Left colon (tissue), 2 donors: ENCODE measurements around the gene KCNJ15. TPM values are rescaled to one million over a fixed set of nuclear protein-coding genes. Genes with fewer than 3 reads are reported as not detected.

Experiments used
- ATAC-seq: fragments of 200-7000 bp; cut with Tn5 transposase; one replicate; pipeline ENCODE4 v1.9.1; 2020; ENCODE audit warnings: mild to moderate bottlenecking, moderate library complexity
- DNase-seq, 2 donors: peaks; one replicate each; pipeline ENCODE4 v3.0.0-alpha.2; 2020
- intact Hi-C, 2 donors: fragments of 100-400 bp; cut with DNase I in 1 of 2; cut with micrococcal nuclease in 1 of 2; formaldehyde crosslinking; loops; one replicate each; pipeline versions ENCODE4 v1.11.2 to v1.14.0; 2022; cut with DNase I, micrococcal nuclease
- total RNA-seq, 2 donors: library from RNA; stranded (reverse); fragmentation: NEBNext Ultra II Directional; extraction: Animal tissue kit (Norgen Biotek cat#: 25700); gene quantifications; one replicate each; pipeline ENCODE4 v1.2.1, GENCODE V29; 2021
- donor health status: DM: no; HTN: no; CAD: no.
- donor health status: DM: yes; HTN: yes; CAD: no.

KCNJ15 gene
- total RNA-seq, 2 donors from 2014 or later, result 0.21 TPM; not detected in 1

DNA sequence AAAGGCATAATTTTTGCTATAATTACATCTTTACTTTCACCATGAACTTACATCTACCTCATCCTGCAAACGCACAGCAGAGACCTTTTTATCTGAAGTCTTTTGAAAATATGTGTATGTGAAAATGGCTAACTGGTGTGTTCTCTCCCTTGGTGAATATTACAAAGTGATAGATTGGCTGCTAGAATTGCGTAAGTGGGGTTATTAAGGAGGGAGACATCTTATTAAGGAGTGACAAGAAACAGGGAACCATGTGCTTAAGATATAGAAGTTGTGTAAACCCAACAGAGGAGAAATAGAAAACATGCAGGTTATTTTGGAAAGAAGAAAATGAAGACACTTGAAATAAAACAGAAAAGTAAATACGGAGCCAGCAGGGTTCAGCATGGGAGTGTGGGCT lies 7.8 kb downstream of the KCNJ15 start:
- ATAC-seq (no peak), DNase-seq (no peak)
- intact Hi-C loops, result no loop called here

DNA sequence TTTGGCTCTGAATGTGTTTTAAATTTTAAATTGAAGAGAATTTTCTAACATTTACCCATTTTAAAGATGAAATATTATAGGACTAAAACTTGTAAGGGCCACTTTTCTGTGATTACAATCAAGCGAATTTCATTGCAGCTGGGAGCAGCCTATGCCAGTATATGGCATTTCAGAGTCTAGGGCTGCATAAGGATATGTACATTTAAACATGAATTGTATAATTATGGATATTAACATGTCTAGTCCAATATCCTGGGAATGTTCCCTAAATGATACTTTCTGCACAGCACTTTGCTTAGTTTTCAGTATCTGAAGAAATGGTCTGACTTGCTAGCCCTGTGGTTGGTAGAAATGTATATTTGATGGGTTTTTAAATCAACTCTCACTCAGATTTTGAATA lies 8.4 kb downstream of the KCNJ15 start:
- ATAC-seq (no peak), DNase-seq (no peak)
- intact Hi-C loops, result no loop called here

DNA sequence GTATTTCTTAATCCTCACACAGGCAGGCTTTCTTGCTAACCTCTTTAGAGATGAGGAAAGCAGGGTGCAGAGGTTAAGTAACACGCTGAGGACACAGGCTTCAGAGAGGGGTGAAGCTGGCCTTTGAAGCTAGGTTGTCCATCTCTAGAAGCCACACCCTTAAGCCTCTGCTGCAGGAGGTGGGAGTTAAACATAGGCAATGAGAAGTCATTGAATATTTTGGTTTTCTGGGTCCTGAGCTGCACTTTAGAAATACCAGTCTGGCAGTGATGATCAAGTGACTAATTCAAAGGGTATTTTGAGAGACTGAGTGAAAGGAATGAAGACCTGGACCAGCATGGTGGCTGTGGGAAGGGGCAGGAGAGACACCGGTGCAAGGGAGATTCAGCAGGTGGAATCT lies 9.9 kb downstream of the KCNJ15 start:
- no peak for ATAC-seq
- intact Hi-C loops, result no loop called here
- no peak for DNase-seq

DNA sequence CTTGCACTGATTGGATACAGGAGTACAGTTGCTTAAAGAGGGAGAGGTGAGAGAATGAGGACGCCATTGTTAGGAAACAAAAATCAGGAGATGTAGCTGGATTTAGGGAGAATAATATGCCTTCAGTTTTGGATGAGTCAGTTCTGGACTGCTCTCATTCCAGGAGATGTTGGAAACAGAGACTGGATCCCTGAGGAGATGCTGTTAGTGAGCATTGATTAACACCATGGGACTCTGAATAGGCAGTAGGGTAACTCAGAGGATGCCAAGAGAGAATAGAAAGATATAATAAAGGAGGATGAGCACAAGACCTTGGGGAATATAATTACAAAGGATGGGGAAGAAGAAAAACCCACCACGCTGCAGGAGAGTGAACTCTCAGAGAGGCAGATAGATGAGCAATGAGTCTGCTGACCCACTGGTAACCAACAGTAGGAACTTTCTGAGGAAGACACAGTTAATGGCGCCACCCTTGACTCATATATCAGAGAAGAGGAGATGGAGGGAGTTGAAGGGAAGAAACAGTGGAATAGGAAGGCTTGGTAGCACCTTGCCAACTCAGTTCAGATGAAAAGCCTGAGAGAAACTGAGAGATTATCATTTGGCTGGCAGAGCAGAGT lies 10.5 kb downstream of the KCNJ15 start:
- DNase-seq (no peak), ATAC-seq (no peak)
- intact Hi-C loops, result no loop called here

DNA sequence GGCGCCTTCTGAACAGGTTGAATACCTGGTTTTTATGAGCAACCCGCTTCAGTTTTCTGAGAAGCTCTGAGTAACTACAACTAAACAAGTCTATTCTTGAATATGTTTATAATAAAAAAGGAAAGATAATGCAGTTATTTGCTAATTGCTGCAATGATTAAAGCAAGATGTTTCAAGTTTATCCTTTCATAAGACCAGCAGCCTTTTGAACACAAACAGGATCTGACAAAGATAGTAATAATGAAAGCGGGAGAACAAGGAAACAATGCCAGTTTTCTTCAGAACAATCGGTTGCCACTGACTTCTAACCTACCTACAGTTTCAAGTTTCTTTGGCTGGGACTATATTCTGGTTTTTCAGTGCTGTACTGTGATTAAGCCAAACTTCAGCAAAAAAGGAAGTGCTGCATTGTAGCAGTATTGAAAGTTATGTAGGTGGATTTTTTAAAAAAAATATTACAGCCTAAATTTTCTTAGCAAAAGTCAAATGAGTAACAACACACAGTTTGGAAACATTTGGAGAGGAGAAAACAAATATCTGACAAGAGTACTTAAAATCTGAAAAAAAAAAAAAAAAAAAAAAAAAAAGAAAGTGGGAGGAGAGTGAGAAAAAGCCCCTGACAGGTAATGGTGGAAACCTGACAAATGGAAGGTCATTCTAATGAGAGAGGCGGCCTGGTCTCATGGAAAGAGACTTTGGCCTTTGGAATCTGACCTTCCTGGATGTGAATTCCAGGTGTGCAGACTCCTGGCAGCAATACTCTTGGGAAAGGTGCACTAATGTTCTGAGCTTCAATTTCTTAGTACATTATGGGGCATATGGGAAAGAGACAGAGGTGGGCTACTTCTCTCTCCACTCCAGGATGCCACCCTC lies 11.4 kb downstream of the KCNJ15 start:
- ATAC-seq (peak; percentile 97), DNase-seq (no peak)
- intact Hi-C loops, result no loop called here

DNA sequence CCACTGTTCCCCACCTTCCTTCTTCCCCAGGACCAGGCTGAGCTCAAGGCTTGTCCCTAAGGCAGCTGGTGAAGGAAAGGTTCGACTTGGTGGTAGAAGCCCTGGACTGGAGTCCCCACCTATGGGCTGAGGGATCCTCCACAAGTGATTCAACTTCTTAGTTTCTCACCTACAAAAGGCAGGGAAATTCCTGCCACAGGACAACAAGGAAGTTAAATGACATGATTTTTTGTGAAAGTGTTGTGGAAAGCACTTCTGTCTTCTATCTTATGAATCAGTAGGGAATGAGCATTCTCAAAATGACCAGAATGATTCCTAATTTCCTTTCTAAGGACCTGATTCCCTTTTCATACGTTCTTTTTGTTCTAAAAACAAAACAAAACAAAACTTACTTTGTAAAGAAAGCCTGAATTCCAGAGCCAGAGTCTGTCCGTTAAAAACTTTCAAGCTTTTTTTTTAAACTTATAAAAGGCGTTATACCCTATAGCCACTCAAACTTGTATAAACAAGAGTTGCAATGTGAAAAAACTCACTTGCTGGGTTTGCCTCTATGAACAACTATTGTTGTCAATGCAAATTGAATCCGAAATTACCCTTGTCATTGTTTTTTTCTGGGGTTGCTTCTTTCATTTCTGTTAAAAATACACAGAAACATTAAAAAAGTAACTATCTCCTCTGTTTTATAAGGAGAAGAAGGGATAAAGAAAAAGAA lies 12.2 kb downstream of the KCNJ15 start:
- no peak for DNase-seq
- peak; percentile 11 for ATAC-seq
- intact Hi-C loops, result no loop called here

DNA sequence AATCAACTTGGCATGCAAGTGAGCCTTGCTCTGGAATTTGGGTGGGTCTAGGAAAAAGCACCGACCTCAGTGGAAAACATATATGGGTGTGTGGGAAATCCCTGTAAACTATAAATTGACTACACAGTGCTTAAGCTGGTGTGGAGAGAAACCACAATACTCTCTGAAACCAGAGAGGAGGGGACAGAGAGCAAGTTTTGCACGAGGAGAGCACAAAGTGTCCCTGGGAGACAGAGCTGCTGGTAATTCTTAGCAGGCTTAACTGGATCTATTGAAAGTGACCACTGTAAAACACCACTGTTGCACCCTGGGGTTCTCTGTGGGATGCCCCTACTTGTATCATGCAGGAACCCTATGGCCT lies 12.8 kb downstream of the KCNJ15 start:
- DNase-seq, result no peak
- ATAC-seq, result no peak
- intact Hi-C loops, result no loop called here

DNA sequence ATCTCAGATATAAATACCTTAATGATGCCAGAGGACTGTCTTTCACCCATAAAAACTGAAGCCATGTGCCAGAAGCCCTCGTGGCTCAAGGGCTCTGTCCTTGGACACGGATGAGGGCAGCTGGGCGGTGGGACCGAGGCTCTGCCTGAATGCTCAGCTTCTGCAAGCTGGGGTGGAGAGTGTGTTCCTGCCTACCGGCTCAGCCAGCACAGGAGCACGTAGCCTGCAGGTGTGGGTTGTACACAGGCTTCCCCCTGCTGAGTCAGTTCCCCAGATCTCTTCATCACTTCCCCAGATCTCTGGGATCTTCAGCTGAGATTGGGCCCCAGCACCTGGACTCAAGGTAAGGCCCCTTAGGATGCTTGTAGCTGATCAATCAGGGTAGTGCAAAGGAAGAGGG lies 15.4 kb downstream of the KCNJ15 start:
- DNase-seq (no peak), ATAC-seq (no peak)
- intact Hi-C loops, result no loop called here

DNA sequence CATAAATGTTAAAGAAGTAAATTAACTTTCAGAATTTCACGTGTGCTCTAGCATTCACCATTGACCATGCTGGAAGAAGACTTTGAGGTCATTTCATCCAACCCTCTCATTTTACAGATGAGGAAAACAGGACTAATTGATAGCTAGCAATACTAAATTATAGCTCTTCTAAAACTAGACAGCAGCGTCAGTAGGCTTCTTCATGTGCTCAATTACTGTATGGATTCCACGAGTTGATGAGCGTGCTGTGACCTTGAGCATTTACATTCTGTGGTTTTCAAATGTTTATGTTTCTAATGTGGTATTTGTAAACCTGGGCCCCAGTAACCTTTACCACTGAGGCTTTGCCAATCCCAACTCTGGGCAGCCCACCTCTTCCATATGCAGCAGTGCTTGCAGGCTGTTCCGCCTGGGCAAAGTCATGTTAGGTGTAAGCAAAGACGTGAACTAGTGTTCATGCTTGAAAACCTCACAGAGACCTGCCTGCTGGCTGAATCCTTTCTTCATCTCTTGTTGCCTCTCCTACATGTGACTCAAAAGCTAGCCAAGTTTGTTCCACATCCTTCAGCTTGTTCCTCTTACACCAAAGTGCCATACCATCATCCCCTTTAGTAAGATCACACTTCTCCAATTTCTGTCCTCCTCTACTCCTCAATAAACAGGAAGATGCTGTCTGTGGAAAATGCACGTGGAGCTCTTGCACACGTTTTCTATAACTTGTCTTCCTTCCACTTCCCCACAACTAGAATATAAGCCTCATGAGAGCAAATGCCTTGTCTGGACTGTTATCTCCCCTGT lies 17.2 kb downstream of the KCNJ15 start:
- intact Hi-C loops, result no loop called here
- DNase-seq (no peak), ATAC-seq (no peak)

DNA sequence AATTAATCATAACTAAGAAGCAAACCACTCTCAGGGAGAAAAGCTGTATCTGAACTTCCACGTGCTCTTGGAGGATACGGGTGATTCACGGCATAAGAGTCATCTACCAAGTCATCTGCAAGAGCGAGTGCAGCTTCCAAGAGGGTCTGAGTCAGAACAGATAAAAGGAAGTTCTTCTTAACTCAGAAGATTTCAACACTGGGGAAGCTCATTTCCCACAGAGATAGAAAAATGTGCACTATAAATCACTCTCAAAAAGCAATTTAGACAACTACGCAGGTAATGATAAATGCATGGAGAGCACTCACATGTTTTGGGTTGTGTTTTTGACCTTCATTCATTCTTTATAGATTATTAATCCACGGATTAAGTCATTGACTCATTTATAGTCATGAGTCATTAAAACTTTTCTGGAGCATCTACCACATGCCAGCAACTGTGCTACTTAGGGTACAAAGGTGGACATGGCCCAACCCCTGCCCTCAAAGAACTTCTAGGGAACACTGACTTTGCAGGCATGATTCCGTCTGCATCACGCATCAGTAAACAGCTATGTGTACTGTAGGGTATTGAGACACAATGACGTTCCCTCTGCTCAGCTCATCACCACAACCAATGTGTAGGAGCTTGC lies 20.8 kb downstream of the KCNJ15 start:
- DNase-seq (no peak), ATAC-seq (no peak)
- intact Hi-C loops, result no loop called here

DNA sequence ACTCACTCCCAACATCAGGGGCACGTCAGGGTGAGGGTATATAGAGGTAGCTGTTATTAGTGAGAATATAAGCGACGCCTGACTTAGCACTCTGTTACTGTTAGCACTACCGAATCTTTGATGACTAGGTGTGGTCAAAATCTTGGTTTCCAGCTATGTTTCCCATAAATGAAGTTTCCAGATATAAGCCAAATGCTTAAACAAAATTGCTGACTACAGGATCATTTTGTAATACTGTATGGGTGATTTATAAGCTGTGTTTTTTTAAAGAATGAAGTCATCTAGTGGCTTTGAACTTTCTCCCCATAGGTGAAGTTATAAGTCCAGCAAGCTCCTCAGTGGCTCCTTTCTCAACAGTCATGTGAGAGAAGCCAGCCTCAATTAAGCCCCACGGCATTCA lies 23.7 kb downstream of the KCNJ15 start:
- no peak for DNase-seq
- ATAC-seq, result no peak
- intact Hi-C loops, result no loop called here

DNA sequence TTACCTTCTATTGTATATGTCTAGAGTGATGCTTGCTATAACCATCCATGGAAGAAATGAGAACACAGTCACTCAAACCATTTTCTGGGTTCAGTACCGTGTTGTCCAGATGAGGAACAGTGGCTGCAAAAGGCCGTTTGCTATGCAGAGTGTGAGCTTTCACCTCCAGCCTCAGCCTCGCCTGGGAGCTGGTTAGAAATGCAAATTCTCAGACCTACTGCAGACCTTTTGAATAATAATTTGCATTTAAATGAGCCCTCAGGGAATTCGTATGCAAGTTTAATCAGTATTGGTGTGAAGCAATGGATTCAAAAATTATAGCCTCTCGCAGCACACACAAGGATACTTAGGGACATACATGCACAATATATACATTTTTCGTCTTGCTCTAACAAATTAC lies 24.1 kb downstream of the KCNJ15 start:
- no peak for DNase-seq
- no peak for ATAC-seq
- intact Hi-C loops, result no loop called here

DNA sequence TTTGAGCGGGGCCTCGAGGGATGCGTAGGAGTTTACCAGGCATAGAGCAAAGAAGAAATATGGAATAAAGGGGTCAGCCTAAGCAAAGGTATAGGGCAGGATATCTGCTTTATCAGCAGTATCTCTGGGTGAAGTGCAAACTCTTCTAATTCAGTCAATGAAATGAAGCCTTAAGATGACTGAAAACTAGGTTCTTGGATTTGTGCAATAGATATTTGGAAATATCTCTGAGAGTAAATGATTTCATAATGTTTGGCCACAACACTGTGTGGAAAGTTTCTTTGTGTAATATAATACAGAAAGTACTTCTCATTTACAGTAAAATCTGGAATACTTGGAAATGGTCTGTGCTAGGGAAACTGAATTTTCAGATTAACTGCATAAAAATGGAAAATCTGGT lies 26.1 kb downstream of the KCNJ15 start:
- ATAC-seq (no peak), DNase-seq (no peak)
- intact Hi-C loops, result no loop called here

DNA sequence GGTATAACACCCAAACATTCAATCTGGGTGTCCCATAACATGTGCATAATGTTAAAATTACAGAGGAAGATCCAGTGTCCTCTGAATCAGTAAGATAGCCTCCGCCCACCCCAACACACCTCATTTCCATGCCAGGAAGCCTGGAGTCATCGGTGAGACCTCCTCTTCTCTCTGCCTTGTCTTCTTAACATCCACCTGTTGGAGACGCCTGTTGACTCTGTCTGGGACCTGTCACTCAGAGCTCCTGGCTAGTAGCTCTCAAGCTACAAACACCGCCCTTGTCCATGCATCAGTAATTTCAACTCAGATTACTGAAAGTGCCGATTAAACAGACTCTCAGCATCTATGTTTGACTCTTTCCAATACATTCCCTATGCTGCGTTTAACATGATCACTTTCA lies 27.4 kb downstream of the KCNJ15 start:
- DNase-seq (no peak), ATAC-seq (no peak)
- intact Hi-C loops, result no loop called here

DNA sequence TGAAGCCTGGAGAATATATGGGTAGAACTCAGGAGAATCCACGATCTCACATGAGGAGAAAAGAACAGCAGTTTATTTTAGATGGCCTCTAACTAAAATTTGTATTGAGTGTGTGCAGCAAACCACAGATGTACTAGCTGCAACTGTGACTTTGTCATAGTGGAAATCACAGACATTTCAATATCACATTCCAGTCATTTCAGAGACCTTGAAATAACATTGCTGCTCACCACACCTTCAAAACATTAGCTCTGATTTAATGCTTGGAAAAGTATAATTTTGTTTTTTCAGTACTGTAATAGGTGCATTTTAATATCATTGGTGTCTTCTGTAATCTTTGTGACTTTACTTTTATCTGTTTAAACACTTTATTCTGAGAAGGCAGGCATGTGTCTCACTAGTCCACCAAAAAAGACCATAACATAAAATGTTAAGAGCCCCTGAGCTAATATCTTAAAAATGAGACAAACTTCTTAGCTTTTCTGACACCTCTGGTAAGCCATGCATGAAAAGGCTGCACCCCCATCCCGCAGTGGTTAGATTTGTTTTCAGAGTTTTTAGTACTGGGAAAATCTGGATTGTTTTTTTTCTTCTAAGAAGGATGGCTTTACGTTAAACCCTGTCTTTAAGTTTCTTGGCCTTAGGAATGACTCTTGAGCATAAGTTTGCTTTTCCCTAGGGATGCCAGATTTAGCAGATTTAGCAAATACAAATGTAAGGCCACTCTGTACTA lies 30.1 kb downstream of the KCNJ15 start:
- ATAC-seq (no peak), DNase-seq (no peak)
- intact Hi-C loops, result no loop called here

DNA sequence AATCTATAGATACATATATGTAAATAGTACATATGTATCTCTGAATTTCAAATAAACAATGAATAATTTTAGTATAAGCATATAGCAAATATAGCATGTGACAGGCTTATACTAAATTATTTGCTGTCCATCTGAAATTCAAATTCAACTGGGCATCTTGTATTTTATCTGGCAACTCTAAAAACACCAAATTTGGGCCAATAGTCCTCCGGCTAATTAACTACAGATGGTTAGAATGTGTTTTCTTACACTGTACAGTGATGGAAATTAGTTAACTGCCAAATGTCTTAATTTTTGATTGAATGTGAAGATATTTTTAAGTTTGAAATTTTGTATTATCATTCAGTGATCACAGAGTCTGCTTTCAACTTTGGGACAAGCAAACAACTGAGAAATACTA lies 30.7 kb downstream of the KCNJ15 start:
- DNase-seq (no peak), ATAC-seq (no peak)
- intact Hi-C loops, result no loop called here

DNA sequence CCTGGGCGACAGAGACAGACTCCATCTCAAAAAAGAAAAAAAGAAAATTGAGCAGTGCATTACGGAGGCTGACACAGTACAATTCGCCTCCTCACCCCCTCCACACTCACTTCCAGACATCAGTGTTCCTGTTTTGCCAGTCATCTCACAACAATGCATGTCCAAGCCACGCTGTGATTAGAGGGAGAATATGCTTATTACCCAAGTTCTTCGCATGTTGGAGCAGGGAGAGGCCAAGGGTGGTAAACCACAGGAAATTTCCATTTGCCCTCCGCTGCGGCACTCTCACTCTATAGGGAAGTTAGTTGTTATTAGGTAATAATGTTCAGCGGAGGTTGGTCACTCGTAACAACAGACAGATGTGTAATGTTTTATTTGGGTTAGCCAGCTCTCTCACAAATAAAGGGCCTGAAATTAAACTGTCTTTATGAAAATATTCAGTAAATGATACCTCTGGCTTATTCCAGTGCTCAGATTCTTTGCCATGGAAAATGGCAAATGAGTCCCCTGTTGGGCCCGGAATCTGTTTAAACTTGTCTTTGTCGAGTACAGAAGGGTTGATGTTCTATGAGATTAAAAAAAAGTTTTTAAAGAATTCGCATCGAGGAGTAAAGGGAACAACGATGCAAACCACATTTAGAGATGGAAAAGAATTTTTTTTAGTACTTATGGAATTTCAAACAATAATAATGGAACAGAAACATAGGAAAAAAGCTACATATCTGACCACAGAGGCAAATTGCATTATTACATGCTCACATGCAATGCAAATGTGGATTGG lies 33.1 kb downstream of the KCNJ15 start:
- intact Hi-C loops, result no loop called here
- ATAC-seq (no peak), DNase-seq (no peak)

DNA sequence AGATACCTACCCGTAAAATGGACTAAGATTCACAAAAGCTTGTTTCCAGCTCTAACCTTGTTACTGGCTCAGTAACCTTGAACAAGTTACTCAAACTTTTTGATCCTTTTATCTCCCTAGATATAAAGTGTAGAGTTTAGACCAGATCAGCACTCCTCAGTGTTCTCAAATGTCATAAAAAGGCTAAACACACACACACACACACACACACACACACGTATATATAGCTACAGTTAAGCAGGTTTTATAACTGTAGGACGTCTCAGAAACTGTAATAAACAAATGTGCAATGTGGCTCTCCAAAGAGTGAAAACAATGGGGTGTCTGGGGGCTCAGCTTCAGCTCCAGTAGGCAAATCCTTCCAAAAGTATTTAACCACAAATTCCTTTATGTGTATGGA lies 34.0 kb downstream of the KCNJ15 start:
- no peak for DNase-seq
- peak; percentile 80 for ATAC-seq
- intact Hi-C loops, result no loop called here
